ENCODE data around the gene TUG1.

The TUG1 gene

GRCh38 chr22:30968924-30969531 lies at the start of gene TUG1:
TUG1 (plus strand) TSS chr22:30969265.
- peak; percentile 97 for DNase-seq

GRCh38 chr22:30919973-30920372 lies 49.1 kb upstream of the TUG1 start:
- no peak for DNase-seq

- DNase-seq: peak; percentile 95
These were observed 48.7 kb upstream of the TUG1 start for GRCh38 chr22:30920407-30920806.

- DNase-seq: no peak
These were observed 48.0 kb upstream of the TUG1 start for GRCh38 chr22:30921108-30921507.

- peak; percentile 89 for DNase-seq
These were observed 46.9 kb upstream of the TUG1 start for GRCh38 chr22:30922151-30922611.

GRCh38 chr22:30923168-30923900 lies 45.7 kb upstream of the TUG1 start:
- DNase-seq: no peak

- DNase-seq: no peak
These were observed 43.4 kb upstream of the TUG1 start for GRCh38 chr22:30925667-30926066.

- no peak for DNase-seq
These were observed 42.4 kb upstream of the TUG1 start for GRCh38 chr22:30926706-30927105.

GRCh38 chr22:30927806-30928205 lies 41.3 kb upstream of the TUG1 start:
- DNase-seq: no peak

GRCh38 chr22:30928401-30928800 lies 40.7 kb upstream of the TUG1 start:
- no peak for DNase-seq

GRCh38 chr22:30930228-30930627 lies 38.8 kb upstream of the TUG1 start:
- DNase-seq: no peak

- DNase-seq: no peak
These were observed 37.3 kb upstream of the TUG1 start for GRCh38 chr22:30931541-30932300.

- no peak for DNase-seq
These were observed 36.4 kb upstream of the TUG1 start for GRCh38 chr22:30932661-30933060.

- DNase-seq: no peak
These were observed 35.6 kb upstream of the TUG1 start for GRCh38 chr22:30933457-30933856.

- DNase-seq: no peak
These were observed 35.0 kb upstream of the TUG1 start for GRCh38 chr22:30934053-30934452.

- peak; percentile 48 for DNase-seq
These were observed 28.2 kb upstream of the TUG1 start for GRCh38 chr22:30940685-30941362.

GRCh38 chr22:30941363-30941740 lies 27.7 kb upstream of the TUG1 start:
- DNase-seq: no peak

- peak; percentile 43 for DNase-seq
These were observed 25.7 kb upstream of the TUG1 start for GRCh38 chr22:30943368-30943767.

GRCh38 chr22:30944986-30945385 lies 24.1 kb upstream of the TUG1 start:
- DNase-seq: no peak

GRCh38 chr22:30945653-30946052 lies 23.4 kb upstream of the TUG1 start:
- no peak for DNase-seq

GRCh38 chr22:30946354-30946753 lies 22.7 kb upstream of the TUG1 start:
- DNase-seq: no peak

- DNase-seq: no peak
These were observed 21.8 kb upstream of the TUG1 start for GRCh38 chr22:30947173-30947815.
